ENCODE measurements around the gene TTC28.
"Not testable (repeated sequence)": the region's sequence is repeated elsewhere in the genome, so short reads cannot be mapped to it uniquely, and the experiment has no call there.

Gene TTC28

DNA sequence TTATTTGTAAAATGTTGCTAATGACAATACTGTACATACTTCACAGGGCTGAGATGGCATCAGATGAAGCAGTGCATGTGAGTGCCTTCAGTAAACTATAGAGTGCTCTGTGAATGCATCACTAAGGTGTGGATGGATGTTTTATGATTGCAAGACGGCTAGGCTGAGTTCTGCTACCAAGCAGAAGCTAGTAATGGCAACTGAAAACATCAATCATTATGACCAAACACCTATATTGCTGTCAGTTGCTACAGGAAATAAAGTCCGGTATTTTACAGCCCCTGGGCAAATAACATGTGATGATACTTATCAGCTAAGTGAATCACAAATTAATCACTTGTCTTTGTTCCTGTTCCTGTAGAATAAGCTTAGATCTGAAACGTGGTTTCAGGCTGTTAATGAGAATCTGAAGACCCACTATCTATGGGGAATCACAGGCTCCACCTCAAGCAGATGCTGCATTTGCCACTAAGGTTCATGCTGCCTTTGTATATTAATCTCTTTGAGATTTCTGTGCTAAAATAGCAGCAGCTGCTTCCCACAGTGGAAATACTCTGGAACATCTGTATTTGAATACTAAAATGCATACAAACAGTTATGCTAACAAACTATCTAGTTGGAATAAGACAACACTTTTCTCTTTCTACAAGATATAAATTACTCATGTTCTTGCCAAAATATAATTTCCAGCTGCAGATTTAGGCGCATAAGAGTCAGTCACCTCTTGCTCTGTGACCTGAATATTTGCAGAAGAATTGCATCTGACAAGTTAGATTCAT is 506.6 kb downstream of the TTC28 start:
- no peak for DNase-seq

DNA sequence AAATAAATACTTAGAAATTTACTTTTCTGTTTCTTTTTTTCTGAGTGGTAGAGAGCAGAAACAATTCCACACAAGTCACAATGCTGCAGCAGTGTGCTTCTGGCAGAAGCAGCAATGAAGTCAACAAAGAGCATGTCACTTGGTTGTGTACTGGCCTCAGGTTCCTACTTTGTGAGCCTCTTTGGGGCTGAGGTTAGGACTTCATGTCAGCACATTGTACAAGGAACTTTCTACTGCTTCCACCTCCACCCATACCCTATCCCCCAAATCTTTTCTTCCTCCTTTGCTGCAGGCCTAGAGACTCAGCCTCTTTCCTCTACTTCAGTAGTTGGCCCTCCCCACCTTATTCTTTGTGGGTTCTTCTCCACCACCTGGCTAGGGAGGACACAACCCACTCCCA is 507.9 kb downstream of the TTC28 start:
- DNase-seq, result no peak

DNA sequence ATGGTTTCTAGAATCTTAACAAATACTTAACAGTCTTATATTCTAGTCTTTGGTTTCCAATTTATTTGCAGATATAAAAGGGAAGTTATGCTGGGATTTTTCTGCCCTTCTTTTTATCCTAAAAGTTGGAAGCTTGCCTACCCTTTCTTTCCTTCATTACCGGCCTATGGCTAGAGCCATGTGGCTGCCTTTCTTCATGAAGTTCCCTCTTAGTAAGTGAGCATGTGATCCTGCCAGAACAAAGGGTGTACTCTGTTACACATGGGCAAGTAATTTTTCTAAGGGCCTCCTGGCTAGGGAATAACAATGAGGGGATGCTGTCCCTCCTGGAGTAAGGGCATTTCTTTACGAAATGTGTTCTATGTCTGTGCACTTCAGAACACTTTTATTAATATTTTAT is 508.5 kb downstream of the TTC28 start:
- DNase-seq, result no peak

DNA sequence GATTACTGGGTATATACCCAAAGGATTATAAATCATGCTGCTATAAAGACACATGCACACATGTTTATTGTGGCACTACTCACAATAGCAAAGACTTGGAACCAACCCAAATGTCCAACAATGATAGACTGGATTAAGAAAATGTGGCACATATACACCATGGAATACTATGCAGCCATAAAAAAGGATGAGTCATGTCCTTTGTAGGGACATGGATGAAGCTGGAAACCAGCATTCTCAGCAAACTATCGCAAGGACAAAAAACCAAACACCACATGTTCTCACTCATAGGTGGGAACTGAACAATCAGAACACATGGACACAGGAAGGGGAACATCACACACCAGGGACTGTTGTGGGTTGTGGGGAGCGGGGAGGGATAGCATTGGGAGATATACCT is 510.3 kb downstream of the TTC28 start:
- not testable (repeated sequence) for DNase-seq

DNA sequence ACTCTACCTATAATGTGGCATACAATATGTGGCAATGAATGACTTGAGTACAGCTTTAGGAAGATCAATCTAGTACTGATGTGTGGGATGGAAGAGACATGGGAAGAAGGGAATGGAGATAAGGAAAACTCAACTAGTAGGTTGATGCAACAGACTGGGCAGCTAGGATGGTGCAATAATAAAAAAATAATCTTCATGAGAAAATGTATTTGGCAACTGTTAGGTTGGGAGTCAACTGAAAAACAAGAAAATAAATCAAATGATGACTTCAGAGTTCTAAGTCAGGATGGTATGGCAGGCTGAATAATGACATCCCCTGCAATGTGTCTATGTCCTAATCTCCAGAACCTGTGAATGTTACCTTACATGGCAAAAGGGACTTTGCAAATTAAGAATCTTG is 523.8 kb downstream of the TTC28 start:
- no peak for DNase-seq

DNA sequence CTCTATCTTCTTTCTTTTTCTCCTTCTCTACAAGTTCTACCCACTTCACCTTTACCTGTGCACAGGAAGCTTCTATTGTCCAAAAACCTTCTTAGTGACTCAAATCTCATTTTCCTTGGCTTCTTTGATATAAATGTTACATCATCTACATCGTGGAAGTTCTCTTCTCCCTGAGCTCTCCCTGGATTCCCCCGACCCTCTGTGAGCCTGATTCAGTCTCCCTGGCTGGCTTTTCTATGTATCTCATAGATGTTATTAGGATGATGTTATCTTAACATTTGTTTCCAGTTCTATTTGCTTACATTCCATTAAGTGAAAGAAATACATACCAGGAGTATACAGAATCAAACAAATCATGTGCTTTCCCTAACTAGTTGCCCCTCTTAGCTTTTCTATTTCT is 524.8 kb downstream of the TTC28 start:
- DNase-seq, result no peak

DNA sequence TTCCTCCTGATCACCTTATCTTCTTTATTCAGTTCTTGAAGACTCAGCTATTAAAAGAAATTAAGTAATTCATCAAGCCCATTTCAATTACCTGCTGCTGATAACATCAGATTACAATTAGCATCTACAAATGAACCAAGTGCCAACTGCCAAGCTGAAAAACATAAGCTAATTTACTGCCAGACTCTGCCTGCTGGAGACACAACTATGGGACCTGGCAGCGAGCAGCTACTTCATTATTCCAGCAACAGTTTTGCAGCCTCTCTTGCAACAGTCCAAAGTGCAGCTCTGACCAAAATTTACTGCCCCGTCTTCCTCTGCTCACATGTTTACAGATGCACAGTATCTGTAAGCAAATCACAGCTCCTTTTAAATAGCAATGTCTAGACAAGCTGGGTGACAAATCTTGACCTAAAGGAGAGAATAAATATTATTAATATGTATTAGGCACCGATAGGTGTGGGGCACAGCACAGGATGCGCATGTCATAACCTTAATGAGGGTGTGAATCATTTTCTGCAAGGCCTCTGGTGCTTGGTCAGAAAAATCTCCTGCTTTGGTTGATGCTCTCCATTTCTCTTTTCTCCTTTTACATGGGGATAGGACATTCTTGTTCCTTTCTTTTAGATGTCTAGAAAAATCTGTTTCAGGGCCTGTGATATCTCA is 528.4 kb downstream of the TTC28 start:
- no peak for DNase-seq

DNA sequence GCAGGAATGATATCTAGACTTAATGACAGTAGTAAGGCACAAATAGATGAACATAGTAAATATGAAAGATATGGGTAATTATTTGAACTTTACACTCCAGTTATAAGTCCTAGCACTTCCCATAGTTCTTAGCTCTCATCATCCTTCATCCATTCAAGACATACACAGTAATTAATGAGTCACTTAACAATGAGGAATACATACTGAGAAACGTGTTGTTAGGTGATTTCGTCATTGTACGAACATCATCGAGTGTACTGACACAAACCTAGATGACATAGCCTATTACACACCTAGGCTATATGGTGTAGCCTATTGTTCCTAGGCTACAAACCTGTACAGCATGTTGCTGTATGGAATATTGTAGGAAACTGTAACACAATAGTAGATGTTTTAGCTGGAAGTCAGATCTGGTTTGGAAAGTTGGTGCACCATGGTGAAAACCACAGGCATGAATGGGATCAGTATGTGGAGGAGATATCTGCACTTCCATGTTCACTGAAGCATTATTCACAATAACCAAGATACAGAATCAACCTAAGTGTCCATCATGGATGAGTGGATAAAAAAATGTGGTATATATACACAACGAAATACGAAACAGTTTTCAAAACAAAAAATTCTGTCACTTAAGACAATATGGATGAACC is 530.7 kb downstream of the TTC28 start:
- DNase-seq, result no peak

DNA sequence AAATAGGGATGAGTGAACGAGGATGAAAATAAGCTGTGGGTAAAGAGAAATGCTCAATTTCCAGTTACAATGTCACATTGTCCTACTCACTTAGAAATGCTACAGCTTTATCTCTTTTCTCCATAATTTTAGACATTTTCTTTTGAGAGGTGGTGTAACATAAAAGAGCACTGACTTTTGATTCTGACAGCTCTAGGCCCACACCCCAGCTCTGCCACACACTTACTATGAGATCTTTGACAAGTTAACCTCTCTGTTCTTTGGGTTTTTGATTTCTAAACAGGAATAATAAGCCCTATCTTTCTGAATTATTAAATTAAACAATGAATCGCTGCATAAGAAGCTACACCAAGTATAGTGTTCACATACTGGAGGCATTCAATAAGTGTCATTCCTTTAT is 532.2 kb downstream of the TTC28 start:
- DNase-seq, result no peak

DNA sequence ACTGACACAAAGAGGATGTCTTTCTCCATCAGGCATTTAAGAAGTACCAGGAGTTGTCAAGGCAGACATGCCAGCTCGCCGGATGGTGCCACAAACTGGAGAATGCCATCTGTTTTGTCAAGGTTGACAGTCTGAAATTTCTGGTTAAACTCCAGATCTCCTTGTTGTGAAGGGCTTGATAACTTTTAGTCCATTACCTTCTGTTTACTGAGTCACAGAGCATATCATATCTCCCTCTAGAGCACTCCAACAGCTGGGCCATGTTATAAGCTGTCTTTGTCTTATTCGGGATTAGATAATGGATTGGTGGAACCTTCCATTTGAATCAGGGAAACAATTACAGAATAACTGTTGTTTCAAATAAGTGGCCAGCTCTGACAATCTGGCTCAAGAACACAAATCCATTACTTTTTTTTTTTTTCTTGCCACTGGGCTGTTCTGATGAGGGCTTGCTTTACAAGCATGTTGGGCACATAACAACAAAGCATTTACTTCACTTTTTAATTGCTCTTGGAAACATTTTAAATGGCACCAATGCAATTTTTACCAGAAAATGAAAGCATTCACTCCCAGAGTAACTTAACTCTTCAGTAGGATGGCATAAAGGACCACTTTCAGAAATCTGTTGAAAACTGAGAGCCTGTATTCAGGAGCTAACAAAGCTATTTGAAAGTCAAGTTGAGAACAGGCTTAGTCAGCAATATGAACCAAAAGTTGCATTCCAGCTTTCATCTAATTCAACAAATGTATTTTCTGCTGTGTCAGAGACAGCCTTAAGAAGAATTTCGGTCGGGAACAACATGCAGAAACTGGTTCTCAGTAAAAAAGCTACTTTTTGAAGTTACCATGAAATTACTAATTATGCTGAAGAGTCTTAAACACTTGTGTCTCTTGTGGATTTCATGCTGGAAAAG is 533.0 kb downstream of the TTC28 start:
- DNase-seq, result no peak

DNA sequence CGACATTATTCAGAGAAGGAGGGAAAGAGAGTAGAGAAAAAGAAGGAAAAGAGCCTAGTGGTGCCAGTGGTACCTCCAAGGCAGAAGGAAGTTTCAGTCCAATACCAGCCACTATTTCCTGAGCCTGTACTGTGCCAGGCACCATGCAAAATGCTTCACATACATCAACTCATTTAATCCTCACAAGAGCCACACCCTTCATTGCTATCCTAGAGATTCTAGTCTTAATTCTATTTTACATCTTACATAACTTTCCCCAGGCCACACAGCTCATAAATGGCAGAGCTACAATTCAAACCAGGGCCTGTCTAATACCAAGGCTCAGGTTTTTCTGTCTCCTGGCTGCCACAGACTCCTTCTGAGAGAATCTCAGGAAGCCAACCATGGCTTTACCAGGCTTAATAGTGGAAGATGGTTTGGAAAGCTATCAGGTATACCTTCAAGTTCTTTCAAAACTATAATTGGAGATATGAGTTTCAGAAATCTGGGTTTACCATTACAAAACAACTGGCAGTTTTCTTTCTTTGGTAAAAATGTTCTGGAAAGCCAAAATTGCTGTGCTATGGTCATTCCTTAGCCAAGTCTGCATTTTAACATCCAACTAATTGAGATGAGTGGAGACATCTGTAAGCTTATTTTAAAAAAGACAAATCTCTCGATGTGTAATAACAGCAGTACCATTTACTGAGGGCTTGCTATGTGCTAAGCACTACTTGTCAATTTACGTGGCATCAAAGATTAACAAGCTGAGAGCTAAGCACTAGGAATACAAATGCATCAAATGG is 535.5 kb downstream of the TTC28 start:
- no peak for DNase-seq

DNA sequence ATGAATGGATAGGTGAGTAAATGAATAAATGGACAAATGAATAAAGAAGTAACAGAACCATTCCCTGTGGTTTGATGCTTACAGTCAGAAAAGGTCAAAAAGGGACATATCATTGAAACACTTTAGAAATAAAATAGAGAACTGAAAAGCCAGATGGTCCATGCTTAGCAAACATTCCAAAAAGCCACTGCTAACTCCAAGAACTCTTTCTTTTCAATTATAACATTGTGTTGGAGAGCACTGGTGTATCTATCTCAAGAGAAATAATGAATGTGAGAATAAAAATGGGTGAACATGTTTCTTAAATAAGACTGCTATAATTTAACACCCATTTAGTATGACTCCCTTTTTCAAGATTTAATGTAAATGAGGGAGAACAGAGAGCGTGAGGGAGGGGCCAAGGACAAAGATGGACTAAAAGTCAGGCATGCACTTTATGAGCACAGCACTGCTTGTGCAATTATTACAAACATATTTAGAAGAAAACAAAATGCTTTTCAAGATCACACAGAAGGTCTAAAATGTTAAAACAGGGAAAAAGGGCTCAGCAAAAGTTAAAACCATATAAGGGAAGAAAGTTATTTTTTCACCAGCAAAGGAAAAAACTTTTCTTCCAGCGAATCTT is 536.3 kb downstream of the TTC28 start:
- DNase-seq, result no peak

DNA sequence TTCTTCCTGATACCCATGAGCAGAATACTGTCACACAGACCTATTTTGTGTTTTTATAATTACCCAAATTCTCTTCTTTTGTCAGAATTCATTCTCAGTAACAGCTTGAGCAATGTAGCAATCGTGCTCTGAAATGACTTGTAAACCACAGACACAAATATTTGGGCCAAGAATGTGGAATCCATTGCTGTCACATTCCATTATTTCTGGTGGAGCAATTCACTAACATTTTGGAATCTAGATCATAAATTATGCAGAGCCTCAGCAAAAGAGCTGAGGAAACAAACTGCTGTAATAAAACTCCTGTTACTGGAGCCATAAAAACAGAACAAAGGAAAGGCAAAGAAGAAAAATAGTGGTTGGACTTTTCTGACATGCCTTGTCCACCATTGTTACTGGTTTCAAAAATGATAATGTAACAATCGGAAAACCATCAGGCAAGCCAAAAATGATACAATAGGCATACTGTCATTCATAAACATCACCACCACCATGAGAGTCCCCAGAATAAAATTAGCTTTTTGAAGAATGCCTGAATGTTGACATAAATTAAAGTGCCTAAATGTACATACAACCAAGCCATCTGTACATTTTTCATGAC is 537.2 kb downstream of the TTC28 start:
- no peak for DNase-seq

DNA sequence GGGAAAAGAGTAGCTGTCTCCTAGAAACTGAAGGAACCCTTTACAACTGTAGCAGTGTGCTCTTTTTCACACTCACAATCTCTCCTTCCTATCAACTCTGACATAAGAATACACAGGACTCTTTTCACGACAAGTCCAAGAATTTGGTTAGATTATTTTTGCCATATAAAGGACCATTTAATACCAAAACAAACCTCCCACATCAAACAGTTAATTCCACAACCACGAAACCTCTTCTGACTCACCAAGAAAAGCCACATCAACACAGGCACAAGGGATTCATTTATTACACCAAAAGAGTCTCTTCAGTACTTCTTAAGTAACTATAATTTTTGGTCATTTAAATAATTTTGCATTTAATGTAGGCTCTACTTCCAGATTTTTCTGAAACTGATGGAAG is 538.0 kb downstream of the TTC28 start:
- DNase-seq, result no peak

DNA sequence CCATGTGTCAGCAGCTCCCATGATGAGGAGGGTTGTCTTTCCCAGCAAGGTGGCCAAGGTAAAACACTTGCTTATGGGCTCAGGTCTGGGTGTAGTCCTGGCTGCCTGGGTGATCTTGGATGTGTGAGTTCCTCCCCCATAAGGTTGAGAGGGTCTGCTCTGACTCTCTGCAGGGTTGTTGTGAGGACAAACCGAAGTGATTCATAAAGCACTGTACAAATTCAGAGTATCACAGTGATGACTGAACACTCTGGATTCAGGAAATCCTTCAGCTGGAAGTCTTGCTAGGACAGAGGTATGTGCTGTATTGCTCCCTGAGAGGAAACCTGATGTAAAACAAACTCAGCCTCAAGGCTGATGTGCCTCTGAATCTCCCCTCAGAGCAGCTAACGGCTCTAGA is 539.7 kb downstream of the TTC28 start:
- no peak for DNase-seq

DNA sequence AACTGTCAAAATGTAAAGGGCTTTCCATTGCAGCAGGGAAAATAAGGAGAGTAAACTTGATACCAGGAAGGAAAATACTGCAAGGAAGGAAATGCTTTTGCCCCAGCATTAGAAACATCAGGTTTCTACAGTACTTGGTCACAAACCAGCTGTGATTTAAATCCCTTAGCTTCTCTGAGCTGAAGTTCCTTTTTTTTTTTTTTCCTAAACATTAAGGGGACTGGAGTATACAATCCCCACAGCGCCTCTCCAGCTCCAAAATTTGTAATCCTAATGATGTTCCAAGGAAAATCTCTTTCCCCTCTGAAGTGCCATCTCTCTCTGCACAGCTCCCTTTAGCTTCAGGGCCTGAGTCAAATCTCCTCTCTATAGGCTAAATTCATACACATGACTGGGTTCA is 540.1 kb downstream of the TTC28 start:
- no peak for DNase-seq

DNA sequence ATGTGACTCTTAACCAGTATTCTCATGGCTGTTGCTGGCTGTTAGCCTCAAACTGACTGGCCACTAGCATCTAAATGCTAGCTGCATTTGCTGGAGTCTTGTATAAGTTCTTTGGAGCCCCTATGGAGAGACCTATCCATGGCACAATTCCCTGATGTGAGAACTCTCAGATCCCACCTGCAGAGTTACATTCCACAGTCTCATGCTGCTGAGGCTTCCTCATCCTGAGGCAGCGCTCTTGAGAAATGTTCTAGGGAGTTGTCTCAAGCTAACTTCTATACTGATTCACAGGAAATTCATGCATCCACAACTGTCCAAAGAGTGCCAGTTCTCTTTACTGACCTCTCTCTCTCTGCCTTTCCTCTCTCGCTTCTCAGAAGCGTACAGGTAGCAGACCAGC is 542.6 kb downstream of the TTC28 start:
- no peak for DNase-seq

DNA sequence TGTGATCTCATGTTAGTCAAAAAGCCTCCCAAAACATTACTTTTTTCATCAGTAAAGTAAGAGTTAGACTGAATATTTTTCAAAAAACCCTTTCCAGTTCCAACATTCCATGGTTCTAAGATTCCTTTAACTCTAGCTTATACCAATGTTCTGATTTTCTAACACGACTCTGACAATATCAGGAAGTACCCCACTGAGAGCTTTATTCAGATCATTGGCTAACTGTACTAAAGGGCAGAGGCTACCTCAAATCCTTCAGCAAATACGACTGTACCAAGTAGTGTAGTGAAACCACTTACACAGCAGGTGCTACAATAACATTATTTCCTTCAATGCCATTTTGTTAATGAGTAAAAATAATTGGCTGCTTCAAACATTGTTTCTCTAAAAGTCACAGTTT is 547.2 kb downstream of the TTC28 start:
- DNase-seq, result no peak

DNA sequence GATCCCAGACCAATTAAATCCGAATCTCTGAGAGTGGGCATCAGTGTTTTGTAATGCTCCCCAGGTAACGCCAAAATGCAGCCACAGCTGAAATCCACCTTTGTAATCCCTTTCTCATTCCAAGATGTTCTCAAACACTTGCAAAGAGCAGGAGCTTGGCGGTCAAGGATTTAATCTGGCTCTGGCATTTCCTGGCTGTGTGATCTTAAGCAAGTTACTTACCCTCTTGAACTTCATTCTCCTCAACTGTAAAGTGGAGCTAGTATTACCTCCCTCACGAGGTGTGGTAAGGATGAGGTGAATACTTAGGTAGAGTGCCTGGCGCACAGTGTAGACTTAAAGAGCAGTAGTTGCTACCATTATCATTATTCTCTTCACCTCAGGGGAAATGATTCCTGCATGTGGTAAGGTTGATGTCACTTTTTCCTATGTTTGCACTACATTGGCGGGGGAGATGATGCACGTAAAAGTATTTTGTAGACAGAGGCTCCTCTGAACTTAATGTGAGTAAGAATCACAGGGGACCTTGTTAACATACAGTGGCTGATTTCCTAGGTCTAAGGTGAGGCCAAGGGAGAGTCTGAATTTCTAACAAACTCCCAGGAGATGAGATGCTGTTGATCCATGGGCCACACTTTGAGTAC is 550.2 kb downstream of the TTC28 start:
- no peak for DNase-seq

DNA sequence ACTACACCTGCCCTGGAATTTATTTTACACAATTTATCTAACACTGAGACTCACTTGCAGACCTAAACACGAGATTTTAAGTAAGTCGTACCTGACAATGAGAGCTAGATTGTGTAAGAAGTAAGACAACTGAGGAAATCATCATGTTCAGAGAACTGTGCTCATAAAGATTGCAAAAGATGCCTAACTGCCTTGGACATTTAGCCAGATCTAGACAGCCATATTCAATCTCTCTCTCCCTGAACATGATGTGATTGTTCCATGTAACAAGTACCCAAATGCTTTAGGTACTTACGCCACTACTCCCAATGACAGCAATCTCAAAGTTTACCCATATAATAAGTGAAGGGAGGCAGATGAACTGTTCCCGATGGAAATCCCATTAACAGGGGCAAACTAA is 550.8 kb downstream of the TTC28 start:
- no peak for DNase-seq

DNA sequence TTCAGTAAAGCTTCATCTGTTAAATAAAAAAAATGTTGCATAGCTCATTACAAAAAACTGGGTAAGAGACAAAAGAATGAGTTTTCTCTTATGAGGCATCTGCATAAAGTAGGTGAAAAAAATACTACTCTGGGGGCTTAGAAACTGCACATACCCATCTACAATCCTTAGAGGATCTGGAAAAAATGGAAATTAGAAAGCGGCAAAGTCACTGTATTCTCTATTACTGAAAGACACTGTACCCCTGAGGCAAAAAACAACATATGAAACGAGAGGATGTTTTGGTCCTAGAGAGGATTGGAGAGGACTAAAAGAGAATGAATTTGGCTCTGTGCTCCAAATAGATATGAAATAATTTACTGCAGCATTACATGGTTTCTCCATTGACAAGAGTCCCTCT is 553.8 kb downstream of the TTC28 start:
- DNase-seq, result no peak

Measured in NCI-H2107 (cell line).